H7 (cell line): Measurements from ENCODE around the gene TCHP. TPM values are rescaled to one million over a fixed set of nuclear protein-coding genes. Genes with fewer than 3 reads are reported as not detected.
A peak's percentile ranks its signal among the peaks of the same experiment; 100 is the strongest.

ENCODE experiments used
- DNase-seq: peaks from one replicate; pipeline ENCODE4 v3.0.0; 2012
- H3K27me3 ChIP-seq: 2 replicates; pipeline ENCODE4 v1.6.0; 2011; ENCODE audit warnings: mild to moderate bottlenecking, low read length; ENCODE audit not compliant: control insufficient read depth, insufficient read depth
- H3K36me3 ChIP-seq: replicated peaks from 2 replicates; pipeline ENCODE4 v1.5.1; 2011; ENCODE audit warnings: low read length; ENCODE audit not compliant: control insufficient read depth, insufficient read depth
- H3K4me3 ChIP-seq: 2 replicates; pipeline ENCODE4 v1.5.1; 2011; ENCODE audit warnings: low read depth, mild to moderate bottlenecking, control low read depth, low read length, moderate library complexity; ENCODE audit not compliant: insufficient read depth
- total RNA-seq: library from RNA; depleted of rRNA; stranded (reverse); fragments of >200 nt; shearing (Covaris generic); gene quantifications from 2 replicates; pipeline ENCODE4 v1.2.3, GENCODE V29; 2014

The TCHP gene
- total RNA-seq, 1 experiment from 2014 or later, result 13.3 TPM

- no peak for DNase-seq
- H3K27me3 ChIP-seq, result no peaks in the 10 kb centered on the region
- no peaks in the 10 kb centered on the region for H3K36me3 ChIP-seq
- H3K4me3 ChIP-seq, result no peak overlapping the region
Measured at GRCh38 chr12:109871668-109872314, 28.3 kb upstream of the TCHP start.

- DNase-seq, result no peak
- H3K36me3 ChIP-seq, result no peaks in the 10 kb centered on the region
- H3K4me3 ChIP-seq, result no peak overlapping the region
- no peaks in the 10 kb centered on the region for H3K27me3 ChIP-seq
Measured at GRCh38 chr12:109873653-109874052, 26.4 kb upstream of the TCHP start.

- Histone ChIP-seq H3K4me3 (no peak overlapping the region), H3K36me3 (no peaks in the 10 kb centered on the region), H3K27me3 (no peaks in the 10 kb centered on the region)
- no peak for DNase-seq
Measured at GRCh38 chr12:109875572-109876131, 24.4 kb upstream of the TCHP start.

- no peaks in the 10 kb centered on the region for H3K27me3 ChIP-seq
Measured at GRCh38 chr12:109876406-109876805, 23.7 kb upstream of the TCHP start.

GRCh38 chr12:109877504-109878246 is 22.4 kb upstream of the TCHP start:
- Histone ChIP-seq H3K27me3 (no peaks in the 10 kb centered on the region), H3K4me3 (no peak overlapping the region), H3K36me3 (no peaks in the 10 kb centered on the region)
- DNase-seq, result no peak

More at GRCh38 chr12:109876406-109876805, 23.7 kb upstream of the TCHP start:
- Histone ChIP-seq H3K4me3 (no peak overlapping the region), H3K36me3 (no peaks in the 10 kb centered on the region)
- no peak for DNase-seq

GRCh38 chr12:109878247-109878625 is 21.8 kb upstream of the TCHP start:
- Histone ChIP-seq H3K4me3 (no peak overlapping the region), H3K36me3 (no peaks in the 10 kb centered on the region), H3K27me3 (no peaks in the 10 kb centered on the region)
- no peak for DNase-seq

- no peaks in the 10 kb centered on the region for H3K36me3 ChIP-seq
- H3K27me3 ChIP-seq, result no peaks in the 10 kb centered on the region
- DNase-seq, result no peak
- H3K4me3 ChIP-seq, result peak overlapping the region; percentile 87; the same call in 1 of the 2 replicates
Measured at GRCh38 chr12:109878749-109879148, 21.3 kb upstream of the TCHP start.

- DNase-seq, result no peak
- peak overlapping the region; percentile 87 for H3K4me3 ChIP-seq
- H3K27me3 ChIP-seq, result no peaks in the 10 kb centered on the region
- no peaks in the 10 kb centered on the region for H3K36me3 ChIP-seq
Measured at GRCh38 chr12:109879351-109880042, 20.6 kb upstream of the TCHP start.

- peak within 1 kb of the TSS; percentile 87 for H3K4me3 ChIP-seq
- no peaks in the 10 kb centered on the region for H3K27me3 ChIP-seq
- peak; percentile 99 for DNase-seq
- no peaks in the 10 kb centered on the region for H3K36me3 ChIP-seq
Measured at GRCh38 chr12:109880043-109880931, 19.8 kb upstream of the TCHP start, which contains the start of gene GLTP. TSS of gene GLTP (minus strand) at chr12:109880541. CDS start at chr12:109880374, 167 bp downstream.

GRCh38 chr12:109880938-109881337 is 19.1 kb upstream of the TCHP start:
- no peaks in the 10 kb centered on the region for H3K27me3 ChIP-seq
- peak overlapping the region; percentile 44 for H3K4me3 ChIP-seq
- H3K36me3 ChIP-seq, result no peaks in the 10 kb centered on the region
- no peak for DNase-seq

- DNase-seq, result no peak
- H3K27me3 ChIP-seq, result no peaks in the 10 kb centered on the region
Measured at GRCh38 chr12:109881752-109882151, 18.3 kb upstream of the TCHP start.

GRCh38 chr12:109883461-109883860 is 16.6 kb upstream of the TCHP start:
- DNase-seq, result no peak
- Histone ChIP-seq H3K27me3 (no peaks in the 10 kb centered on the region), H3K4me3 (no peak overlapping the region), H3K36me3 (no peaks in the 10 kb centered on the region)

More at GRCh38 chr12:109881752-109882151, 18.3 kb upstream of the TCHP start:
- no peak overlapping the region for H3K4me3 ChIP-seq
- no peaks in the 10 kb centered on the region for H3K36me3 ChIP-seq

- Histone ChIP-seq H3K4me3 (no peak overlapping the region), H3K27me3 (no peaks in the 10 kb centered on the region), H3K36me3 (no peaks in the 10 kb centered on the region)
- DNase-seq, result no peak
Measured at GRCh38 chr12:109885616-109886015, 14.5 kb upstream of the TCHP start.
